ENCODE results near the gene SERPINA6.
"Not testable (repeated sequence)": the region's sequence is repeated elsewhere in the genome, so short reads cannot be mapped to it uniquely, and the experiment has no call there.

Gene SERPINA6

DNA sequence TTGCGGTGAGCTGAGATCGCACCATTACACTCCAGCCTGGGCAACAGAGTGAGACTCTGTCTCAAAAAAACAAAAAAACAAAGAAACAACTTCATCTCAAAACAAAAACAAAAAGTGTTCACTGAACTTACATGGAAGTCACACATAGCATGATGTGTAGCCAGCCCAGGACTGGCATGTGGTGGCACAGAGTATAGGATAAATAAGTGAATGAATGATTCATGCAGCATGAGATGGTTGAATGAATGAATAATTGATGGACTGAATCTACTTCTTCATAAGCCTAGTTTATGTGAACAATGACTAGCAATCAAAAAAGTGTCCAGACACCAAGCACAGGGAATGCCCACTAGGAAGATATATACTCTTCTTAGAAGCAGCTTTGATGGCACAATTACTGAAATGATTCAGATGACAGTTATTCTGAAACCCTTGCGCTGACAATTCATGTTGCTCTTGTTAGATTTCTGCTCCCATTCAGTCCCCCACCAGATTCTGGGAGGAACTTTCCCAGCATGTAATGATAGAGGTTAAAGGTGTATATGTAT lies 31.6 kb upstream of the SERPINA6 start:
- TF ChIP-seq, protein P1, sequence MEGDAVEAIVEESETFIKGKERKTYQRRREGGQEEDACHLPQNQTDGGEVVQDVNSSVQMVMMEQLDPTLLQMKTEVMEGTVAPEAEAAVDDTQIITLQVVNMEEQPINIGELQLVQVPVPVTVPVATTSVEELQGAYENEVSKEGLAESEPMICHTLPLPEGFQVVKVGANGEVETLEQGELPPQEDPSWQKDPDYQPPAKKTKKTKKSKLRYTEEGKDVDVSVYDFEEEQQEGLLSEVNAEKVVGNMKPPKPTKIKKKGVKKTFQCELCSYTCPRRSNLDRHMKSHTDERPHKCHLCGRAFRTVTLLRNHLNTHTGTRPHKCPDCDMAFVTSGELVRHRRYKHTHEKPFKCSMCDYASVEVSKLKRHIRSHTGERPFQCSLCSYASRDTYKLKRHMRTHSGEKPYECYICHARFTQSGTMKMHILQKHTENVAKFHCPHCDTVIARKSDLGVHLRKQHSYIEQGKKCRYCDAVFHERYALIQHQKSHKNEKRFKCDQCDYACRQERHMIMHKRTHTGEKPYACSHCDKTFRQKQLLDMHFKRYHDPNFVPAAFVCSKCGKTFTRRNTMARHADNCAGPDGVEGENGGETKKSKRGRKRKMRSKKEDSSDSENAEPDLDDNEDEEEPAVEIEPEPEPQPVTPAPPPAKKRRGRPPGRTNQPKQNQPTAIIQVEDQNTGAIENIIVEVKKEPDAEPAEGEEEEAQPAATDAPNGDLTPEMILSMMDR (IDR thresholded peaks at IDR 0.05; ENCODE audit: borderline replicate concordance, insufficient read depth, low read depth, low read length): no peak
- H3K4me3 ChIP-seq (ENCODE audit: low read depth, low read length): no peak overlapping the region

DNA sequence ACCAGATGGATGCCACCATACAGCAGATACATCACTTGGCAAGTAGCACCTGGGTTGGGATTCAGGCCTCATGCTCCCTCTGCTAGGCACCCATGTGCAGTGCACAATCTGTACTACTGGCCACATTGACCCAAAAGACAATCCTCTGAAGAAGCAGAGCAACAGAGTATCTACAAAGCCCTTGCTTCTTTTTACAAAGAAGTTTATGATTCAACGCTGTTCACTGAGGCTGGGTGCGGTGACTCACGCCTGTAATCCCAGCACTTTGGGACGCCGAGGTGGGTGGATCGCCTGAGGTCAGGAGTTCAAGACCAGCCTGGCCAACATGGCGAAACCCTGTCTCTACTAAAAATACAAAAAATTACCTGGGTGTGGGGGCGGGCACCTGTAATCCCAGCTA lies 31.1 kb upstream of the SERPINA6 start:
- not testable (repeated sequence) for H3K4me3 ChIP-seq (ENCODE audit: low read depth, low read length)

DNA sequence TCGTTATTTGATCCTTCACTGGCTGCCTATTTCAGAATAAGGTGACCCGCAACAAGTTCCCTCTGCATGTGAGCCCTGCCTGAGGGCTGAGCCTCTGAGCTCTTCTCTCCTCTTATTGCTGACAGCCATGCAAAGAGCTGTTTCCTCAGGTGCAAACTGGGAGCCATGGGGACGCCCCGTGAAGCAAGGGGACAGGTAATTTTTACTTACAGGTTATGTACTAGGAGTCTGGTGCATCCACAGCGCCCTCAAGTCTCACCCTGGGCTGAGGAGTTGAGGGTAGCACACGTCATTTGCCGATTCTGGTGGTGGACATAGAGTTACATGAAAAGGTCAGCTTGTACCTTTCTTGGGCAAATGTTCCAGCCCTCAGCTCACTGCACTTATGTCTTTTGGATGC lies 26.1 kb upstream of the SERPINA6 start:
- no peak overlapping the region for H3K4me3 ChIP-seq (ENCODE audit: low read depth, low read length)
- TF ChIP-seq, protein P1 (IDR thresholded peaks at IDR 0.05; ENCODE audit: borderline replicate concordance, insufficient read depth, low read depth, low read length): no peak

DNA sequence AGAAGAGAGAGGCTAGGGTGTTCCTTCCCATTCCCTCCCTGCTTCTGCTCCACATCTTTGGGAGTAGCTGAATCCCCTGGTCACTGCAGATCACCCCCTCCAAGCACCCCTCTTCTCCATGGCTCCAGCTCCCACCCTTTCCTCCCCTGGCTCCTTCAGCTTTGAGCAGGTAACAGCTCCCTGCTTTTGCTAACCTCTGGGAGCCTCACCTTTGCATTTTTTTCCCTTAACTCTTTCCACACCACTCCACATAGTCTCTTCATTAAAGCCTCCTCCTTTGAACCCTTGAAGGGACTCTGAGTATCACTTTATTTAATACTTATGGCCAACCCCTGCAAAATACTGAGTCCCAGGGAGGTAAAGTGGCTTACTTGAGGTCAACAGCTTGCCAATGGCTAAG lies 25.7 kb upstream of the SERPINA6 start:
- TF ChIP-seq, protein P1 (IDR thresholded peaks at IDR 0.05; ENCODE audit: borderline replicate concordance, insufficient read depth, low read depth, low read length): no peak
- no peak overlapping the region for H3K4me3 ChIP-seq (ENCODE audit: low read depth, low read length)

DNA sequence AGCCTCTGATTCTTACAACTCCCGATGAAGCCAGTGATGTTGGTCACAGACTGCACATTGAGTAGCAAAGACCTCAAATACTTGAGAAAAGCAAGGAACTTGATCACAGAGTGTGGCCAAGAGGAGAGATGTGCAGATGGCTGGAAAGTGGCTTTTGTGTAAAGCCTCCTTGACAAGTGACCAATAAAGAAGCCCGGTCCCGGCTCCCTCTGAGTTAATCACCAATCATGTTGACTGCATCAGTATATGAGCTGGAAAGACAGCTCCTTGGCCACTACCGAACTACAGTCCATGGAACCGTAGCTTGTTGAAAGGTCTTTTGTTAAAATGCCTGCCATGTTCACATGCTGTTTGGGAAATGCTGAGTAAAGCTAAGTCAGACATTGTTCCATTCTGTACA lies 23.7 kb upstream of the SERPINA6 start:
- no peak overlapping the region for H3K4me3 ChIP-seq (ENCODE audit: low read depth, low read length)

DNA sequence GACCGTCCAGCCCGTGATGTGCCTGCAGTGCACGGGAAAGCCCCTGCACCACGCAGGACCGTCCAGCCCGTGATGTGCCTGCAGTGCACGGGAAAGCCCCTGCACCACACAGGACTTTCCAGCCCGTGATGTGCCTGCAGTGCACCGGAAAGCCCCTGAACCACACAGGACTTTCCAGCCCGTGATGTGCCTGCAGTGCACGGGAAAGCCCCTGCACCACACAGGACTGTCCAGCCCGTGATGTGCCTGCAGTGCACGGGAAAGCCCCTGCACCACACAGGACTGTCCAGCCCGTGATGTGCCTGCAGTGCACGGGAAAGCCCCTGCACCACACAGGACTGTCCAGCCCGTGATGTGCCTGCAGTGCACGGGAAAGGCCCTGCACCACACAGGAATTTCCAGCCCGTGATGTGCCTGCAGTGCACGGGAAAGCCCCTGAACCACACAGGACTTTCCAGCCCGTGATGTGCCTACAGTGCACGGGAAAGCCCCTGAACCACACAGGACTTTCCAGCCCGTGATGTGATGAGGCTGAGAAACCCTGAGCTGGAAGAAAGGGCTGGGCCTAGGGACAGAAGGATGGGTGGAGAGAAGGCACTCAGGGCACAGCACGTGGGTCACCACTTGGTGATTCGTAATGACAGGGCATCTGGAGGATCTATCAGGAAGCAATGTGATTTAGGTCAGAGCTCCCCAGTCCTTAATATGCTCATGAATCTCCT lies 23.1 kb upstream of the SERPINA6 start:
- not testable (repeated sequence) for H3K4me3 ChIP-seq (ENCODE audit: low read depth, low read length)

More for the DNA sequence above, 23.7 kb upstream of the SERPINA6 start:
- TF ChIP-seq, protein P1 (IDR thresholded peaks at IDR 0.05; ENCODE audit: borderline replicate concordance, insufficient read depth, low read depth, low read length): no peak

DNA sequence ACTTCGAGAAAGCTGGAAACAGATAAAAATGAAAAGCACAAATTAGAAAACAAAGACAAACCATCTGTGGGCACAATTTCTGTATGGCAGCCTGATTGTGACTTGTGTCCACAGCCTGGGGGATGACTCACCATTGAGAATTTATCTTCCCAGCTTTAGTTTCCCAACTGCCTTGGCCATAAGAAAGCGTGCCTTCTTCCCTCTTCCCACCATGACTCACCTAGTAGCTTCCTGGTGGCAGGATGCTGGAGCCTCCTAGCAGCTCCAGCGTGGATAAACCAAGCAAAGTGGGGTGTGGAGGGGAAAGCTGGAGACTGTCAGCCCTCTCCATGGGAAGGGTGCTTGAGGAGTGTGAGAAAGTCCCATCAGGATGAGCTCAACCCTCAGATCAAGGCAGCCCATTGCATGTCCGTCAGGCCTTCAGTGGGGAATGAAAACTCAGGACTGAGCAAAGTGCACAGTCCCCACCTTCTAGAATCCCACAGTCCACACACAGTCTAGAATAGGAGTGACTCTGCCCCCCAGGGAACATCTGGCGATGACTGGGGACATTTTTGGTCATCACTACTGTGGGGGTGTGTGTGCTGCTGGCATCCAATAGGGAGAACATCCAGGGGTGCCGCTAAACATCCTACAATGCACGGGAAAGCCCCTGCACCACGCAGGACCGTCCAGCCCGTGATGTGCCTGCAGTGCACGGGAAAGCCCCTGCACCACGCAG lies 22.4 kb upstream of the SERPINA6 start:
- TF ChIP-seq, protein P1 (IDR thresholded peaks at IDR 0.05; ENCODE audit: borderline replicate concordance, insufficient read depth, low read depth, low read length): no peak
- no peak overlapping the region for H3K4me3 ChIP-seq (ENCODE audit: low read depth, low read length)

DNA sequence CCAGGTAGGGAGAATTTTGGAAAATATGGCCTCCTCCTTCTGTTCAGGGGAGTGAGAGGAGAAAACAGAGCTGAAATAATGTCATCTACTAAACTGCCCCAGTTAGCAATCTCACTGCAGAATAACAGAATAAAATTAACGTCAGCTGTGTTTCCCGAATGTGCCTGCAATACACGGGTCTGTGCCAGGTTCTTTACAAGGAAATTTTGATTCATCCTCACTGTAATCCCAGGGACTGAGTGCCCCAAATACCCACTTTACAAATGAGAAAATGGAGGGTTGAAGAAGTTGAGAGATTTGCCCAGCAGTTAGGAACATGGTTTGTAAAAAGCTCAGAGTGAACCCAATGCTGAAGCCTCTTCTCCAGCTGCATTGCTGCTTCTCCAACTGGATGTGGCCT lies 21.3 kb upstream of the SERPINA6 start:
- TF ChIP-seq, protein P1 (IDR thresholded peaks at IDR 0.05; ENCODE audit: borderline replicate concordance, insufficient read depth, low read depth, low read length): no peak
- H3K4me3 ChIP-seq (ENCODE audit: low read depth, low read length): no peak overlapping the region
